Measurements from ENCODE around the gene VEGFC. TPM values are rescaled to one million over a fixed set of nuclear protein-coding genes. Genes with fewer than 3 reads are reported as not detected.
A peak's percentile ranks its signal among the peaks of the same experiment; 100 is the strongest.

VEGFC gene
- polyA plus RNA-seq, 1 of the 3 experiments (the other 2 are of a cell fraction) = 81.9 TPM

GRCh38 chr4:176746846-176747245, 45.9 kb downstream of the VEGFC start:
- TF ChIP-seq RAD21 (IDR thresholded peaks at IDR 0.05; ENCODE audit: low read length) (no peak), RXRA (IDR thresholded peaks at IDR 0.05; ENCODE audit: borderline replicate concordance, low read depth) (no peak), ELF1 (IDR thresholded peaks at IDR 0.05) (no peak), JUND (IDR thresholded peaks at IDR 0.05) (0 out of 2 replicates have a peak, but pooled peaks have one; percentile 9), POLR2AphosphoS5 (IDR thresholded peaks at IDR 0.05; ENCODE audit: low read depth, low read length) (peak; percentile 19; the same call in 1 of the 2 replicates), RCOR1 (IDR thresholded peaks at IDR 0.05; ENCODE audit: low read length) (no peak), PBX3 (IDR thresholded peaks at IDR 0.05) (no peak)
- Histone ChIP-seq H3K79me2 (ENCODE audit: insufficient read depth) (peaks cover 100% of the 10 kb centered on the region), H3K36me3 (replicated peaks in 1 of 2; ENCODE audit: control insufficient read depth in 1 of 2, insufficient read depth in 2 of 2, low read length in 1 of 2) (peaks cover 0 to 26% of the 10 kb centered on the region in 2 experiments), H3K9me2 (no peaks in the 10 kb centered on the region), H3F3A (replicated peaks; ENCODE audit: insufficient read depth) (peaks cover 62% of the 10 kb centered on the region), H3K27me3 (ENCODE audit: insufficient read depth) (no peaks in the 10 kb centered on the region), H3K9me3 (no peaks in the 10 kb centered on the region), H2AFZ (ENCODE audit: low read depth) (no peak overlapping the region), H4K20me1 (ENCODE audit: insufficient read depth) (peaks cover 91% of the 10 kb centered on the region), H3K4me1 (ENCODE audit: control insufficient read depth in 1 of 2, insufficient read depth in 2 of 2, low read depth in 1 of 2, low read length in 1 of 2) (peaks cover 4 to 29% of the 10 kb centered on the region in 2 experiments), H3K9ac (no peak overlapping the region), H3K4me2 (peak overlapping the region; percentile 12; the same call in 1 of the 2 replicates), H3K27ac (ENCODE audit: low read depth in 2 of 2, low read length in 1 of 2) (peak overlapping the region; percentile 14 to 67), H3K4me3 (ENCODE audit: low read depth in 2 of 2, low read length in 1 of 2) (no peak overlapping the region)
- POLR2A ChIA-PET = no interaction called here
- CTCF ChIA-PET = no interaction called here
- WGBS (ENCODE audit: low lambda C conversion rate) = 30% methylated on average over 3 of the region's 3 CpGs
- DNase-seq = no peak

GRCh38 chr4:176745902-176746301, 46.8 kb downstream of the VEGFC start:
- ChIA-PET CTCF (no interaction called here), POLR2A (no interaction called here)
- Histone ChIP-seq H3K79me2 (ENCODE audit: insufficient read depth) (peaks cover 100% of the 10 kb centered on the region), H3K27ac (ENCODE audit: low read depth in 2 of 2, low read length in 1 of 2) (peak overlapping the region in 1 of 2 experiments; percentile 67; a peak in 3 of 4 replicates), H4K20me1 (ENCODE audit: insufficient read depth) (peaks cover 92% of the 10 kb centered on the region), H3K4me1 (ENCODE audit: control insufficient read depth in 1 of 2, insufficient read depth in 2 of 2, low read depth in 1 of 2, low read length in 1 of 2) (peaks cover 4 to 35% of the 10 kb centered on the region in 2 experiments), H3K9ac (no peak overlapping the region), H3K4me2 (0 out of 2 replicates have a peak overlapping the region, but pooled peaks have one; percentile 20), H3K4me3 (ENCODE audit: low read depth in 2 of 2, low read length in 1 of 2) (no peak overlapping the region), H3K36me3 (replicated peaks in 1 of 2; ENCODE audit: control insufficient read depth in 1 of 2, insufficient read depth in 2 of 2, low read length in 1 of 2) (peaks cover 0 to 32% of the 10 kb centered on the region in 2 experiments), H3K27me3 (ENCODE audit: insufficient read depth) (no peaks in the 10 kb centered on the region), H3F3A (replicated peaks; ENCODE audit: insufficient read depth) (peaks cover 59% of the 10 kb centered on the region), H3K9me2 (no peaks in the 10 kb centered on the region), H3K9me3 (no peaks in the 10 kb centered on the region), H2AFZ (ENCODE audit: low read depth) (no peak overlapping the region)
- DNase-seq = no peak
- TF ChIP-seq CTCF (IDR thresholded peaks at IDR 0.05) (no peak), RAD21 (IDR thresholded peaks at IDR 0.05; ENCODE audit: low read length) (no peak), NFIC (IDR thresholded peaks at IDR 0.05; ENCODE audit: borderline replicate concordance) (no peak), EP300 (IDR thresholded peaks at IDR 0.05; ENCODE audit: borderline replicate concordance in 1 of 2, low read depth in 1 of 2, low read length in 1 of 2) (no peak), RCOR1 (IDR thresholded peaks at IDR 0.05; ENCODE audit: low read length) (no peak), FOXM1 (IDR thresholded peaks at IDR 0.05; ENCODE audit: low read depth) (no peak), RXRA (IDR thresholded peaks at IDR 0.05; ENCODE audit: borderline replicate concordance, low read depth) (no peak), NRF1 (IDR thresholded peaks at IDR 0.05; ENCODE audit: low read depth, low read length) (no peak), FOXJ3 (CRISPR knock-in tag; IDR thresholded peaks at IDR 0.05) (no peak), SIN3A (IDR thresholded peaks at IDR 0.05; ENCODE audit: borderline replicate concordance, low read depth, low read length) (no peak), REST (IDR thresholded peaks at IDR 0.05; ENCODE audit: low read depth, low read length) (no peak), JUND (IDR thresholded peaks at IDR 0.05) (no peak; the same call in 1 of the 2 replicates), MXI1 (IDR thresholded peaks at IDR 0.05; ENCODE audit: low read depth, low read length) (no peak), GATA2 (CRISPR knock-in tag; IDR thresholded peaks at IDR 0.05) (no peak), RFX5 (IDR thresholded peaks at IDR 0.05; ENCODE audit: low read length) (no peak), POLR2AphosphoS5 (IDR thresholded peaks at IDR 0.05; ENCODE audit: low read depth, low read length) (no peak)
- TF ChIP-seq, protein P1, sequence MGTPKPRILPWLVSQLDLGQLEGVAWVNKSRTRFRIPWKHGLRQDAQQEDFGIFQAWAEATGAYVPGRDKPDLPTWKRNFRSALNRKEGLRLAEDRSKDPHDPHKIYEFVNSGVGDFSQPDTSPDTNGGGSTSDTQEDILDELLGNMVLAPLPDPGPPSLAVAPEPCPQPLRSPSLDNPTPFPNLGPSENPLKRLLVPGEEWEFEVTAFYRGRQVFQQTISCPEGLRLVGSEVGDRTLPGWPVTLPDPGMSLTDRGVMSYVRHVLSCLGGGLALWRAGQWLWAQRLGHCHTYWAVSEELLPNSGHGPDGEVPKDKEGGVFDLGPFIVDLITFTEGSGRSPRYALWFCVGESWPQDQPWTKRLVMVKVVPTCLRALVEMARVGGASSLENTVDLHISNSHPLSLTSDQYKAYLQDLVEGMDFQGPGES (IDR thresholded peaks at IDR 0.05; ENCODE audit: low read depth, low read length) = no peak

Measured in SK-N-SH (cell line).